HepG2 (cell line): Measurements from ENCODE around the gene TRIM8. TPM values are rescaled to one million over a fixed set of nuclear protein-coding genes. Genes with fewer than 3 reads are reported as not detected.

Experiments
- BCL6 ChIP-seq: IDR thresholded peaks from 2 replicates; pipeline ENCODE4 v1.6.1; 2016; ENCODE audit warnings: missing genetic modification reagents, missing compliant biosample characterization
- FOSL2 ChIP-seq: sonication (generic); formaldehyde crosslinking; IDR thresholded peaks from 2 replicates; pipeline ENCODE4 v1.4.0; 2020; ENCODE audit warnings: missing genetic modification reagents
- HIVEP1 ChIP-seq: sonication (generic); formaldehyde crosslinking; IDR thresholded peaks from 2 replicates; pipeline ENCODE4 v1.4.0; 2020; ENCODE audit warnings: mild to moderate bottlenecking, missing genetic modification reagents
- NR2F6 ChIP-seq, 2 experiments: IDR thresholded peaks; 2 replicates each; pipeline ENCODE4 v1.6.1; 2016; ENCODE audit warnings: antibody characterized with exemption in 1 of 2, mild to moderate bottlenecking in 1 of 2
- POLR2G ChIP-seq: fragments of 200-400 bp; formaldehyde crosslinking; IDR thresholded peaks from 2 replicates; pipeline ENCODE4 v1.6.1; 2018; ENCODE audit warnings: mild to moderate bottlenecking, low read depth, low read length, moderate library complexity
- RARA ChIP-seq: IDR thresholded peaks from 2 replicates; pipeline ENCODE4 v1.6.1; 2016; ENCODE audit warnings: missing genetic modification reagents, missing compliant biosample characterization
- TAF1 ChIP-seq: sonication (generic); formaldehyde crosslinking; IDR thresholded peaks from 2 replicates; pipeline ENCODE4 v1.4.0; 2020; ENCODE audit warnings: missing genetic modification reagents
- THAP11 ChIP-seq: IDR thresholded peaks from 2 replicates; pipeline ENCODE4 v1.6.1; 2016; ENCODE audit warnings: missing biosample characterization, missing genetic modification reagents
- YEATS2 ChIP-seq: sonication (generic); formaldehyde crosslinking; IDR thresholded peaks from 2 replicates; pipeline ENCODE4 v1.4.0; 2020; ENCODE audit warnings: missing genetic modification reagents, borderline replicate concordance
- ZFP36 ChIP-seq: fragments of 150-350 bp; IDR thresholded peaks from 2 replicates; pipeline ENCODE4 v1.6.1; 2018; ENCODE audit warnings: borderline replicate concordance, low read length, low read depth; ENCODE audit not compliant: partially characterized antibody
- ZNF790 ChIP-seq: sonication (generic); formaldehyde crosslinking; IDR thresholded peaks from 2 replicates; pipeline ENCODE4 v1.8.0; 2022; ENCODE audit warnings: missing genetic modification reagents, mild to moderate bottlenecking, borderline replicate concordance
- polyA plus RNA-seq, 8 experiments: library from polyadenylated mRNA; depleted of rRNA in 3 of 8; stranded (reverse) in 7 of 8; unstranded in 1 of 8; fragments of >200 nt; fragmentation: Illumina TruSeq in 4 of 8; extraction: Trizol in 4 of 8; gene quantifications; 2 replicates each; pipeline versions ENCODE4 v1.2.1 to v1.2.3, GENCODE V29; 2011 to 2016; ENCODE audit warnings: low read depth in 4 of 8, missing spikeins in 1 of 8, mixed read lengths in 1 of 8; ENCODE audit not compliant: insufficient read depth in 1 of 8
- total RNA-seq, 5 experiments: library from RNA; depleted of rRNA; stranded (reverse); fragments of >200 nt; fragmentation: Illumina TruSeq; extraction: Trizol; gene quantifications; 2 replicates each; pipeline ENCODE4 v1.2.3, GENCODE V29; 2016; ENCODE audit warnings: low read depth in 1 of 5
- TF ChIP-seq, protein P1 (sequence below): IDR thresholded peaks from 2 replicates; pipeline ENCODE4 v1.6.1; 2016; ENCODE audit warnings: mild to moderate bottlenecking
- TF ChIP-seq, protein P2 (sequence below): sonication (generic); formaldehyde crosslinking; IDR thresholded peaks from 2 replicates; pipeline ENCODE4 v1.8.1; 2023; ENCODE audit warnings: mild to moderate bottlenecking, moderate library complexity, missing genetic modification reagents
- TF ChIP-seq, protein P3 (sequence below): sonication (generic); formaldehyde crosslinking; IDR thresholded peaks from 2 replicates; pipeline ENCODE4 v1.4.0; 2020; ENCODE audit warnings: mild to moderate bottlenecking, missing genetic modification reagents
- TF ChIP-seq, protein P4 (sequence below): sonication (generic); formaldehyde crosslinking; IDR thresholded peaks from 2 replicates; pipeline ENCODE4 v1.4.0; 2020; ENCODE audit warnings: missing genetic modification reagents, borderline replicate concordance
- TF ChIP-seq, protein P5 (sequence below): IDR thresholded peaks from 2 replicates; pipeline ENCODE4 v1.6.1; 2018; ENCODE audit warnings: missing genetic modification reagents, mild to moderate bottlenecking, missing compliant biosample characterization
- TF ChIP-seq, protein P6 (sequence below): sonication (generic); formaldehyde crosslinking; IDR thresholded peaks from 2 replicates; pipeline ENCODE4 v1.4.0; 2020; ENCODE audit warnings: missing genetic modification reagents

The TRIM8 gene
- total and polyA plus RNA-seq, 2 of the 13 experiments (the other 11 are each of a cell fraction or from before 2014, with no cell fraction given) = 38.9 to 66.5 TPM

DNA sequence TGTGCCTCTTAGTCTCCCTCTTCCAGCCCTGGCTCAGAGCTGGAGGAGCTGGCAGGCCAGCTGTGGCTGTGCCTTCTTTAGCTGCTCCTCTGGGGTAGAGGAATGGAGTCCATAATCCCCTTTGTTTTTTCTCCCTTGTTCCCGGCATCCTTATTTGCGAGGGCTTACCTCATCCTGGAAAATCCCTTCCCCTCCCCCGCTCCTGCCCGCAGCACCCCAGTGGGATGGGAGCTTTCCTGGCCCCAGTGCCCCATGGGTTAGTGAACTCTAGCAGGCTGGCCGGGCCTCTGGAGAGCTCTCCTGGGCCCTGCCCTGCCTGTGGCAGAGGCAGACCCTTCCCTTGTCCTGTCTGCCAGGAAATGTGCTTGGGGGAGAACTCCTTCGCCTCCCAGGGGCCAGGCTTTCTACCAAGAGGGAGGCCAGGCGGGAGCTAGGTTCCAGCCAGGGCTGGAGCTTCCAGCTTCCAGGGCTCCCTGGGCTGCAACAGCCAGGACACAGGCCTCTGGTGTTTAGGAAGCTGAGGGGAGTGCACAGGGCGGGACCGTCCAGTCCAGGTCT, 16.5 kb upstream of the TRIM8 start (continued):
- TF ChIP-seq BCL6 (CRISPR knock-in tag) (peak; percentile 13; the same call in 1 of the 2 replicates), RARA (CRISPR knock-in tag) (peak; percentile 53), POLR2G (0 out of 2 replicates have a peak, but pooled peaks have one; percentile 39), YEATS2 (peak; percentile 39; the same call in 1 of the 2 replicates), ZNF790 (CRISPR knock-in tag) (no peak), TAF1 (CRISPR knock-in tag) (peak; percentile 29; the same call in 1 of the 2 replicates), NR2F6 (IDR thresholded peaks at IDR 0.05) (no peak), NR2F6 (CRISPR knock-in tag; IDR thresholded peaks at IDR 0.05) (0 out of 2 replicates have a peak, but pooled peaks have one; percentile 18), THAP11 (peak; percentile 40), ZFP36 (no peak), HIVEP1 (CRISPR knock-in tag) (peak; percentile 87), FOSL2 (CRISPR knock-in tag) (peak; percentile 31; the same call in 1 of the 2 replicates)
- TF ChIP-seq, protein P1, sequence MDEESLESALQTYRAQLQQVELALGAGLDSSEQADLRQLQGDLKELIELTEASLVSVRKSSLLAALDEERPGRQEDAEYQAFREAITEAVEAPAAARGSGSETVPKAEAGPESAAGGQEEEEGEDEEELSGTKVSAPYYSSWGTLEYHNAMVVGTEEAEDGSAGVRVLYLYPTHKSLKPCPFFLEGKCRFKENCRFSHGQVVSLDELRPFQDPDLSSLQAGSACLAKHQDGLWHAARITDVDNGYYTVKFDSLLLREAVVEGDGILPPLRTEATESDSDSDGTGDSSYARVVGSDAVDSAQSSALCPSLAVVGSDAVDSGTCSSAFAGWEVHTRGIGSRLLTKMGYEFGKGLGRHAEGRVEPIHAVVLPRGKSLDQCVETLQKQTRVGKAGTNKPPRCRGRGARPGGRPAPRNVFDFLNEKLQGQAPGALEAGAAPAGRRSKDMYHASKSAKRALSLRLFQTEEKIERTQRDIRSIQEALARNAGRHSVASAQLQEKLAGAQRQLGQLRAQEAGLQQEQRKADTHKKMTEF (CRISPR knock-in tag) = peak; percentile 57; the same call in 1 of the 2 replicates
- TF ChIP-seq, protein P2, sequence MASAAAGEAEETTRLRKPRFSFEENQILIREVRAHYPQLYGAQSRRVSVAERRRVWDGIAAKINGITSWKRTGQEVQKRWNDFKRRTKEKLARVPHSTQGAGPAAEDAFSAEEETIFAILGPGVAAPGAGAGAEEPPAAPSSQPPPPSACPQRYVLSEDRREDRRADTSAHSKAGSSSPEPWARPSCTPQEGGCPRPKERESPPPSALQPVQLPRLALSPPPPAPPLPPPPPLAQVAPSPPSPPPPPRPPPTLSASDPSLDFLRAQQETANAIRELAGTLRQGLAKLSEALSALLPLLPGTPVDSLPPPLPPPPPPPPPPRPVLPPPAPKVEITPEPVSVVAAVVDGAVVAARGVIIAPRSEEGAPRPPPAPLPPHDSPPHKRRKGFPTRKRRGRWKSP (CRISPR knock-in tag) = no peak
- TF ChIP-seq, protein P3, sequence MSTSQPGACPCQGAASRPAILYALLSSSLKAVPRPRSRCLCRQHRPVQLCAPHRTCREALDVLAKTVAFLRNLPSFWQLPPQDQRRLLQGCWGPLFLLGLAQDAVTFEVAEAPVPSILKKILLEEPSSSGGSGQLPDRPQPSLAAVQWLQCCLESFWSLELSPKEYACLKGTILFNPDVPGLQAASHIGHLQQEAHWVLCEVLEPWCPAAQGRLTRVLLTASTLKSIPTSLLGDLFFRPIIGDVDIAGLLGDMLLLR (CRISPR knock-in tag) = 0 out of 2 replicates have a peak, but pooled peaks have one; percentile 30
- TF ChIP-seq, protein P4, sequence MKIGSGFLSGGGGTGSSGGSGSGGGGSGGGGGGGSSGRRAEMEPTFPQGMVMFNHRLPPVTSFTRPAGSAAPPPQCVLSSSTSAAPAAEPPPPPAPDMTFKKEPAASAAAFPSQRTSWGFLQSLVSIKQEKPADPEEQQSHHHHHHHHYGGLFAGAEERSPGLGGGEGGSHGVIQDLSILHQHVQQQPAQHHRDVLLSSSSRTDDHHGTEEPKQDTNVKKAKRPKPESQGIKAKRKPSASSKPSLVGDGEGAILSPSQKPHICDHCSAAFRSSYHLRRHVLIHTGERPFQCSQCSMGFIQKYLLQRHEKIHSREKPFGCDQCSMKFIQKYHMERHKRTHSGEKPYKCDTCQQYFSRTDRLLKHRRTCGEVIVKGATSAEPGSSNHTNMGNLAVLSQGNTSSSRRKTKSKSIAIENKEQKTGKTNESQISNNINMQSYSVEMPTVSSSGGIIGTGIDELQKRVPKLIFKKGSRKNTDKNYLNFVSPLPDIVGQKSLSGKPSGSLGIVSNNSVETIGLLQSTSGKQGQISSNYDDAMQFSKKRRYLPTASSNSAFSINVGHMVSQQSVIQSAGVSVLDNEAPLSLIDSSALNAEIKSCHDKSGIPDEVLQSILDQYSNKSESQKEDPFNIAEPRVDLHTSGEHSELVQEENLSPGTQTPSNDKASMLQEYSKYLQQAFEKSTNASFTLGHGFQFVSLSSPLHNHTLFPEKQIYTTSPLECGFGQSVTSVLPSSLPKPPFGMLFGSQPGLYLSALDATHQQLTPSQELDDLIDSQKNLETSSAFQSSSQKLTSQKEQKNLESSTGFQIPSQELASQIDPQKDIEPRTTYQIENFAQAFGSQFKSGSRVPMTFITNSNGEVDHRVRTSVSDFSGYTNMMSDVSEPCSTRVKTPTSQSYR (CRISPR knock-in tag) = peak; percentile 97
- TF ChIP-seq, protein P5, sequence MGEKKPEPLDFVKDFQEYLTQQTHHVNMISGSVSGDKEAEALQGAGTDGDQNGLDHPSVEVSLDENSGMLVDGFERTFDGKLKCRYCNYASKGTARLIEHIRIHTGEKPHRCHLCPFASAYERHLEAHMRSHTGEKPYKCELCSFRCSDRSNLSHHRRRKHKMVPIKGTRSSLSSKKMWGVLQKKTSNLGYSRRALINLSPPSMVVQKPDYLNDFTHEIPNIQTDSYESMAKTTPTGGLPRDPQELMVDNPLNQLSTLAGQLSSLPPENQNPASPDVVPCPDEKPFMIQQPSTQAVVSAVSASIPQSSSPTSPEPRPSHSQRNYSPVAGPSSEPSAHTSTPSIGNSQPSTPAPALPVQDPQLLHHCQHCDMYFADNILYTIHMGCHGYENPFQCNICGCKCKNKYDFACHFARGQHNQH (CRISPR knock-in tag) = no peak
- TF ChIP-seq, protein P6, sequence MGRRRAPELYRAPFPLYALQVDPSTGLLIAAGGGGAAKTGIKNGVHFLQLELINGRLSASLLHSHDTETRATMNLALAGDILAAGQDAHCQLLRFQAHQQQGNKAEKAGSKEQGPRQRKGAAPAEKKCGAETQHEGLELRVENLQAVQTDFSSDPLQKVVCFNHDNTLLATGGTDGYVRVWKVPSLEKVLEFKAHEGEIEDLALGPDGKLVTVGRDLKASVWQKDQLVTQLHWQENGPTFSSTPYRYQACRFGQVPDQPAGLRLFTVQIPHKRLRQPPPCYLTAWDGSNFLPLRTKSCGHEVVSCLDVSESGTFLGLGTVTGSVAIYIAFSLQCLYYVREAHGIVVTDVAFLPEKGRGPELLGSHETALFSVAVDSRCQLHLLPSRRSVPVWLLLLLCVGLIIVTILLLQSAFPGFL (CRISPR knock-in tag) = no peak
